T-helper 1 cell treated with Interleukin-12 subunit alpha and Interleukin-12 subunit beta and Interleukin-4 antibody, amounts not matched to agents 30 μg/mL and 1 μg/mL, for 36 hours (primary cell): Measurements from ENCODE around the gene ATF7.
A peak's percentile ranks its signal among the peaks of the same experiment; 100 is the strongest.
"Not testable (repeated sequence)": the region's sequence is repeated elsewhere in the genome, so short reads cannot be mapped to it uniquely, and the experiment has no call there.

ENCODE experiments used
- H3K27ac Mint-ChIP-seq: one replicate; pipeline ENCODE4 v1.8.0; 2021; ENCODE audit warnings: mild to moderate bottlenecking, mixed read lengths
- H3K27me3 Mint-ChIP-seq: one replicate; pipeline ENCODE4 v1.8.0; 2021; ENCODE audit warnings: low read depth, mixed read lengths
- H3K36me3 Mint-ChIP-seq: one replicate; pipeline ENCODE4 v1.8.0; 2021; ENCODE audit warnings: low read depth, mixed read lengths
- H3K4me1 Mint-ChIP-seq: one replicate; pipeline ENCODE4 v1.8.0; 2021; ENCODE audit warnings: low read depth, mixed read lengths
- H3K4me3 Mint-ChIP-seq: one replicate; pipeline ENCODE4 v1.8.0; 2021; ENCODE audit warnings: mild to moderate bottlenecking, moderate library complexity, mixed read lengths
- H3K9me3 Mint-ChIP-seq: one replicate; pipeline ENCODE4 v1.8.0; 2021; ENCODE audit warnings: mixed read lengths

Gene ATF7

GRCh38 chr12:53625946-53626701 is at the start of gene ATF7:
ATF7 (minus strand) TSS chr12:53626382; CDS start chr12:53601000, 25,382 bp downstream.
- Mint-ChIP-seq H3K36me3 (peaks cover 3% of the 10 kb centered on the region), H3K27me3 (peaks cover 5% of the 10 kb centered on the region), H3K27ac (peak within 1 kb of the TSS; percentile 94), H3K4me1 (peaks cover 32% of the 10 kb centered on the region), H3K4me3 (peak within 1 kb of the TSS; percentile 100), H3K9me3 (no peaks in the 10 kb centered on the region)

- Mint-ChIP-seq H3K36me3 (peaks cover 25% of the 10 kb centered on the region), H3K4me3 (peak overlapping the region; percentile 88), H3K27me3 (peaks cover 33% of the 10 kb centered on the region), H3K9me3 (no peaks in the 10 kb centered on the region), H3K27ac (peak overlapping the region; percentile 92), H3K4me1 (peaks cover 23% of the 10 kb centered on the region)
Measured at GRCh38 chr12:53674977-53675700, 49.0 kb upstream of the ATF7 start.

DNA sequence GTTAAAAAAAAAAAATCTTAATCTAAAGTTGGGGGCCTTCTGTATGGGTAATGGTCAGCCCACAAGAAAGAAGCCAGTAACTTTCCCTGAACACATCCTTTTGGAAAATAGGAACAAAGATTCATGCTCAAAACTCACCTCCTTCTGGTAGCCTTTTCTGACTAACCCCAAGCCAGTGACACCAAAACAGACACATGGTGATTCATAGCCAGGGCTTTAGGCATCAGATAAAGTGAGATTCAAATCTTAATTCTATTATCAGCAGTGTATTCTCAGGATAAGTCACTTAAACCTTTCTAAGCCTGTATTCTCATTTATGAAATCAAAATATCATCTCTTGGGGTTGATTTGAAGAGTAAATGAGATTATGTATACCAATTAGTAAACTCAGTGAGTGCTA is 44.8 kb upstream of the ATF7 start:
- no peak overlapping the region for H3K27ac Mint-ChIP-seq
- H3K4me1 Mint-ChIP-seq = peaks cover 22% of the 10 kb centered on the region
- peaks cover 39% of the 10 kb centered on the region for H3K36me3 Mint-ChIP-seq
- H3K9me3 Mint-ChIP-seq = no peaks in the 10 kb centered on the region
- H3K4me3 Mint-ChIP-seq = no peak overlapping the region
- peaks cover 2% of the 10 kb centered on the region for H3K27me3 Mint-ChIP-seq

GRCh38 chr12:53670308-53670707 is 44.1 kb upstream of the ATF7 start:
- Mint-ChIP-seq H3K4me1 (peaks cover 21% of the 10 kb centered on the region), H3K27me3 (no peaks in the 10 kb centered on the region), H3K4me3 (no peak overlapping the region), H3K36me3 (peaks cover 44% of the 10 kb centered on the region), H3K27ac (no peak overlapping the region), H3K9me3 (no peaks in the 10 kb centered on the region)

DNA sequence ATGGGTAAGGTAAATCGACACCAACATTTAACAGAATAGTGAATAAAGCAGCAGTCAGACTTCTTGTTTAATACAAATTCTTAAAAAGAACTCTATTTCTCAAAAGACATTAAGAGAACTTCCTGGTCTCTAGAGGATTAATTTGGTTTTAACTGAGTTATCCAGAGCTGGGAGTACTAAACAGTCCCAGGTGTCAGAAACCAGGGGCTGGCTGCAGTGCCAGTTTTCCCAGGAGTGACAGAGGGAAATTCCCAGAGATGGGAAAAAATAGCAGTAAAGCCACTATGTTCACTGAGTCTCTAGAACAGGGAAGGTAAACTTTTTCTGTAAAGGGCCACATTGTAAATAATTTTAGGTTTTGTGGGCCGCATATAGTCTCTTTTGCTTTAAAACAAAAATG is 40.9 kb upstream of the ATF7 start:
- Mint-ChIP-seq H3K4me1 (peaks cover 7% of the 10 kb centered on the region), H3K27me3 (no peaks in the 10 kb centered on the region), H3K4me3 (no peak overlapping the region), H3K36me3 (peaks cover 41% of the 10 kb centered on the region), H3K9me3 (no peaks in the 10 kb centered on the region), H3K27ac (no peak overlapping the region)

- no peaks in the 10 kb centered on the region for H3K27me3 Mint-ChIP-seq
- H3K27ac Mint-ChIP-seq = no peak overlapping the region
- H3K4me3 Mint-ChIP-seq = no peak overlapping the region
- H3K4me1 Mint-ChIP-seq = peaks cover 3% of the 10 kb centered on the region
- H3K36me3 Mint-ChIP-seq = peaks cover 34% of the 10 kb centered on the region
- no peaks in the 10 kb centered on the region for H3K9me3 Mint-ChIP-seq
Measured at GRCh38 chr12:53664936-53665335, 38.8 kb upstream of the ATF7 start.

DNA sequence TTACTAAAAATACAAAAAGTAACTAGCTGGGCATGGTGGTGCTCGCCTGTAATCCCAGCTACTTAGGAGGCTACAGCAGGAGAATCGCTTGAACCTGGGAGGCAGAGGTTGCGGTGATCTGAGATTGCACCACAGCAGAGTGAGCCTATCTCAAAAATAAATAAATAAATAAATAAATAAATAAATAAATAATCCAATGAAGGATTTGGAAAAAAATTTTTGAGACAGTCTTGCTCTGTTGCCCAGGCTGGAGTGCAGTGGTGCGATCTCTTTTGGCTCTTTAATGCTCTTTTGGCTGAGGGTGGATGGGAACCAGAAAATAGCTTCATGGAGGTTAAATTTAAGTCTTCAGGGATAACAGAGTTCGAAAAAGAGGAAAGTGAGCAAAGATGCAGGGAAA is 38.0 kb upstream of the ATF7 start:
- no peaks in the 10 kb centered on the region for H3K4me1 Mint-ChIP-seq
- H3K27ac Mint-ChIP-seq = no peak overlapping the region
- no peaks in the 10 kb centered on the region for H3K9me3 Mint-ChIP-seq
- no peak overlapping the region for H3K4me3 Mint-ChIP-seq
- H3K27me3 Mint-ChIP-seq = no peaks in the 10 kb centered on the region
- peaks cover 27% of the 10 kb centered on the region for H3K36me3 Mint-ChIP-seq

DNA sequence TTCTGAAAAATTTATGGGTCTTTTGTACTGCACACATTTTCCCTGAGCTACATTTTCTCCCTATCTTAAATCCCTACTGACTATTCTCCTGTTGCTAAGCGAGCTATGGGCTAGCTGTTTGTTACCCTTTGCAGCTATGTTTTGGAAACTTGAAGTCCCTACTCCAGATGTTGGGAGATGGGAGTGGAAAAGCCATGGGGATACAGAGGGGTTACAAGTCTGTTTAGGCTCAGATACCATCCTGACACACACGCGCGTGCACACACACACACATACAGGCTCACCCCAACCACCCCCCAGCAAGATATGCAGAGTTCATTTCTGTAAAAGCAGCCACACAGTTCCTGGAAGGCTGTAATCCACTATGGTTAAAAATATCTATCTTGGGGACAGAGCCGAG is 33.9 kb upstream of the ATF7 start:
- no peak overlapping the region for H3K4me3 Mint-ChIP-seq
- H3K27ac Mint-ChIP-seq = no peak overlapping the region
- H3K36me3 Mint-ChIP-seq = peaks cover 15% of the 10 kb centered on the region
- H3K9me3 Mint-ChIP-seq = no peaks in the 10 kb centered on the region
- no peaks in the 10 kb centered on the region for H3K4me1 Mint-ChIP-seq
- H3K27me3 Mint-ChIP-seq = no peaks in the 10 kb centered on the region

DNA sequence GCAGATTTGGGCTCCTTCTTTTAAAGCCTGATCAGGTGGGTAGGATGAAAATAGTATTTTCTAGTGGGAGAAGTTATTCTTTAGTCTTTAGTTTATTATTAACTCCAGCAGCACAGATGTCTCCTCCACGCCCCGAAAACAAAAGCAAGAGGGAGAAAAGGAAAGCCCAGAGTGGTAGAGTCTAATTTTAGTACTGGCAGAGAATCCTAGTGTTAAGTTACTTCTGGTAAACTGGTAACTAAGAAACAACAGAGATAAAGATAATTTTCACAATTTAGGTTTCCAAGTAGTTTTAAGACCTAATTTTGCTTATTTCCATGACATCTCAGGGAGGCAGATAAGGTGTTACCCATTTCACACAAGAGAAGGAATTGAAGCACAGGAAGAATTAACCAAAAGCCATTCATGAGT is 33.4 kb upstream of the ATF7 start:
- peaks cover 13% of the 10 kb centered on the region for H3K36me3 Mint-ChIP-seq
- no peaks in the 10 kb centered on the region for H3K9me3 Mint-ChIP-seq
- H3K27me3 Mint-ChIP-seq = no peaks in the 10 kb centered on the region
- no peak overlapping the region for H3K27ac Mint-ChIP-seq
- no peak overlapping the region for H3K4me3 Mint-ChIP-seq
- no peaks in the 10 kb centered on the region for H3K4me1 Mint-ChIP-seq

DNA sequence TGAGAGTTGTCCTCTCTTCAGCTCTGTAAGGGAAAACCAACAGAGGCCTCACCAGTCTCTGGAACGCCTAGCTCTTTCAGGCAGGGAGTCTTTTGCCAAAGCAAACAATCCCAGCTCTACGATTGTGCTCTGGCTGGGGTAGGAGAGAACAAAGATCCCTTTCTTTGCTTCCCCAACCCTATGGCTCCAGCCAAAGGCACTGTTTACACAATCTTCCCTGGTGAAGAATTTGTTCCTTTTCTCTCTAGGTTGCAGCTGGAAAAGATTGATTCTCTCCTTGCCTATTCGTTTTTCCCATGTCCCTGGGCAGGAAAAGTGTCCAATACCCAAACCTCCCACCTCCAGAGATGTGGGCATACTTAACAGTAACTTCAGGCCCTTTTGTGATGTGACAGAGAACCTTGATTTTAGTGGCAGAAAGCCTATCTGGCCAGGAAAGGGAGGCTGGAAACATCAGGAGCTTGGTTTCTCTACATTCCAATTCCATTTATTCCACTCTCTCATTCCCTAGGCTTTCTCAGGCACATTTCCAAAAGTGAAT is 32.9 kb upstream of the ATF7 start:
- H3K36me3 Mint-ChIP-seq = peaks cover 9% of the 10 kb centered on the region
- no peak overlapping the region for H3K4me3 Mint-ChIP-seq
- no peaks in the 10 kb centered on the region for H3K4me1 Mint-ChIP-seq
- H3K27me3 Mint-ChIP-seq = no peaks in the 10 kb centered on the region
- H3K27ac Mint-ChIP-seq = no peak overlapping the region
- no peaks in the 10 kb centered on the region for H3K9me3 Mint-ChIP-seq

DNA sequence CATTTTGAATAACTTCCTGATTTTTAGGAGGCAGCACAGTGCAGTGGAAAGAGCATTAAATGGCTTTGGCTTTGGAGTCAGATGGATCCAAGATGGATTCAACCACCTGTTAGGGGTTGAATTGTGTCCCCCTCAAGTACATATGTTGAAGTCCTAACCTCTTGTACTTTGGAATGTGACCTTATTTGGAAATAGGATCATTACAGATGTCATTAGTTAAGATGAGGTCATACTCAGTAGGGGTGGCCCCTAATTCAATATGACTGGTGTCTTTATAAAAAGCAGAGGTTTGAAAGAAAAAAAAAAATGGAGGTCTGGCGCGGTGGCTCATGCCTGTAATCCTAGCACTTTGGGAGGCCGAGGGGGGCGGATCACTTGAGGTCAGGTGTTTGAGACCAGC is 30.9 kb upstream of the ATF7 start:
- Mint-ChIP-seq H3K4me1 (no peaks in the 10 kb centered on the region), H3K9me3 (no peaks in the 10 kb centered on the region), H3K4me3 (no peak overlapping the region), H3K36me3 (peaks cover 2% of the 10 kb centered on the region), H3K27me3 (no peaks in the 10 kb centered on the region), H3K27ac (no peak overlapping the region)

DNA sequence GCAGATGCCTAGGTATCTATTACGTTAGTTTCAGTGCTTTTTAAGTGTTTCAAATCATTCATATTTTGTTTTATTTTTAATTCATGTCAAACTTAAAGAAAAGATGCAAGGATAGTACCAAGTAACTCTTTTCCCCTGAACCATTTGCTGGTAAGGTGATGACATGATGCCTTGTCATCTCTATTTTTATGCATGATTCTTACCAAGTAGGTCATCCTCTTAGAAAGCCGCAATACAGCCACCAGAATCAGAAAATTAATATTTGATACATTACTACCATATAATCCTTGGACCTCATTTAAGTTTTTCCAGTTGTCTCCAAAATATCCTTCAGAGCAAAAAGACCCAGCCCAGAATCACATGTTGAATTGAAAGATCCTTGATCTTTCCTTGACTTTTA is 27.4 kb upstream of the ATF7 start:
- Mint-ChIP-seq H3K27ac (no peak overlapping the region), H3K36me3 (no peaks in the 10 kb centered on the region), H3K4me3 (no peak overlapping the region), H3K9me3 (no peaks in the 10 kb centered on the region), H3K27me3 (no peaks in the 10 kb centered on the region), H3K4me1 (no peaks in the 10 kb centered on the region)

- H3K27ac Mint-ChIP-seq = no peak overlapping the region
- no peaks in the 10 kb centered on the region for H3K27me3 Mint-ChIP-seq
- no peaks in the 10 kb centered on the region for H3K9me3 Mint-ChIP-seq
- H3K4me3 Mint-ChIP-seq = no peak overlapping the region
- H3K36me3 Mint-ChIP-seq = no peaks in the 10 kb centered on the region
- no peaks in the 10 kb centered on the region for H3K4me1 Mint-ChIP-seq
Measured at GRCh38 chr12:53652366-53652765, 26.2 kb upstream of the ATF7 start.

DNA sequence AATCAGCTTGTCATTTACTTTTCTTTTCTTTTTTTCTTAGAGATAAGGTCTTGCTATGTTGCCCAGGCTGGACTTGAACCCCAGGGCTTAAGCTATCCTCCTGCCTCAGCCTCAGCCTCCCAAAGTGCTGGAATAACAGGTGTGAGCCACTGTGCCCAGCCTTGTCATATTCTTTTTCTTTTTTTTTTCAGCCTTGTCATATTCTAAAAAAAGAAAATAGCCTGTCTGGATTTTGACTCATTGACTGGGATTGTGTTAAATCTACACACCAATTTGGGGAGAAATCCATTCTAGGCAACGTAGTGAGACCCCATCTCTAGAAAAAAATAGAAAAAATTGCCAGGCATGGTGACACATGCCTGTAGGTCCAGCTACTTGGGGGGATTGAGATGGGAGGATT is 25.6 kb upstream of the ATF7 start:
- Mint-ChIP-seq H3K4me3 (no peak overlapping the region), H3K4me1 (no peaks in the 10 kb centered on the region), H3K36me3 (no peaks in the 10 kb centered on the region), H3K27me3 (no peaks in the 10 kb centered on the region), H3K9me3 (no peaks in the 10 kb centered on the region), H3K27ac (no peak overlapping the region)

DNA sequence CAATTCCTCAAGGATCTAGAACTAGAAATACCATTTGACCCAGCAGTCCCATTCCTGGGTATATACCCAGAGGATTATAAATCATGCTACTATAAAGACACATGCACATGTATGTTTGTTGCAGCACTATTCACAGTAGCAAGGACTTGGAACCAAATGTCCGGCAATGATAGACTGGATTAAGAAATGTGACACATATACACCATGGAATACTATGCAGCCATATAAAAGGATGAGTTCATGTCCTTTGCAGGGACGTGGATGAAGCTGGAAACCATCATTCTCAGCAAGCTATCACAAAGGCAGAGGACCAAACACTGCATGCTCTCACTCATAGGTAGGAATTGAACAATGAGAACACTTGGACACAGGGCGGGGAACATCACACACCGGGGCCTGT is 20.1 kb upstream of the ATF7 start:
- H3K4me1 Mint-ChIP-seq, H3K27ac Mint-ChIP-seq, H3K9me3 Mint-ChIP-seq, H3K36me3 Mint-ChIP-seq, H3K4me3 Mint-ChIP-seq, H3K27me3 Mint-ChIP-seq: not testable (repeated sequence)
